Inflammatory macrophage treated with lipopolysaccharide for 1 hour (primary cell): ENCODE measurements around the gene RETREG2.
A peak's percentile ranks its signal among the peaks of the same experiment; 100 is the strongest.

ENCODE experiments used
- DNase-seq, 2 donors: peaks; one replicate each; pipeline ENCODE4 v3.0.0-alpha.2; 2020 to 2022

RETREG2 gene

DNA sequence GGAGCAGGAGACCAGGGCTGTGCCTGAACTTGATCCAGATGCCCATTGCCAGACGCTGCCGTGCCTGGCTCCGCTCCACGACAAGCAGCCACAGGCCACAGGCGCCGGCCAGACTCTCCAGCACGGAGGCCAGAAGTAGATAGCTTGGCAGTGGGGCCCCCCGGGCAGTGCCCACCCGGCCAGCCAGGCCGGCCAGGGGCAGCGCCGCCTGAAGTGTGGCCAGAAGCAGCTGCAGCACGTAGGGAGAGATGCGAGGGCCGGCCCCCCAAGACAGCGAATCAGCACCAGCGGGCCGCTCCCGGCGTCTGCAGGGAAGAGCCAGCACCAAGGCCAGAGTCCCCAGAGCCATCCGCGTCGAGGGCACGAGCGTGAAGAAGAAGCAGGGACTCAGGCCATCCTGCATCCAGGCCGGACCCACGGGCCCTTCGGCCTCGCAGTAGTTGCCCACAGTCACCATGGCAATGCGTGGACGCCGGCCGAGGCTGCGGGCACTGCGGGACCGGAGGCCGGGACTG is 40.2 kb downstream of the RETREG2 start:
- DNase-seq = peak; percentile 23 to 25

DNA sequence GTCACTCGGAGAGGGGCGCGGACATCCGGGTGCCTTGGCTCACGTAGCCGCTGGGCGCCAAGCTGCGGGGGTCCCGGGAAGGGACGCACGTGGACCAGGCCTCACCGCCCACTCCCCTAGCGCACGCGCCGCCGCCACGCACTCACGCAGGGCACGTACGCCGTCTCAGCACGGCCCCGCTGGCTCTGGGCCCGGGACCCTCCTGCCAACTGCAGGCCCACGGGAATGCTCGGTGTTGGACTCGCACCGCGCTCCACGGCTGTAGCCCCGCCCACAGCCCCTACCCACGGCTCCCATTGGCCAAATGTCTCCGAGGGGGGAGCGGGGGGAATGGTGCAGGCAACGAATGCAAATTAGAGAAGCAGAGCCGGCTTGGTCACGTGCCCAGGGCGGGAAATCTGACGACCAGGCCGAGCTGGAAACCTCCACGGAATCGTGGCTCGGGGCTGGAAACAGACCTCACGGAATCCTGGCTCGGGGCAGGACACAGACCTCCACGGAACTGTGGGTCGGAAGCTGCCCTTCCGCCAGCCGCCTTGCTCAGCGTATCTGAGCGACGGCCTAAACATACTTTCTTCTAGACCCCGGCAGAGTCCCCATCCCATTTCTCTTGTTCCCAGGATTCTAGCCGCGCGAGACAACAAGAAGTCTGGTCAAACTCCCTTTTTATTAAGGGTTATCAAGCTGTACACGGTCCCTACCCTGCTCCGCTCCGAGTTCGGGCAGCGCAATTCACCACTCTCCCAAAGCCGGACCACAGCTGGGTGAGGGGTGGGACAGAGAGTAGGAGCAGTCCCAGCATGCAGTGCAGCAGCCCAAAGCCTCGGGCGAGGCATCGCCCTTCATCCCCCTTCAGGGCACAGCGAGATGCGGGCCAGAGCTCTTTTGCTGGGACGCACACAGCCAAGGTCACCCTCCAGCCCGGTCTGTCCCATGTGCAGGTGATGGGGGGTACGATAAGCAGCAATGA is 40.9 kb downstream of the RETREG2 start, which contains the start of gene ABCB6:
TSS of gene ABCB6 (minus strand) at position 227 of the 970 bp plus-strand sequence. CDS start 285 bp downstream, outside the sequence.
- peak; percentile 59 to 62 for DNase-seq

DNA sequence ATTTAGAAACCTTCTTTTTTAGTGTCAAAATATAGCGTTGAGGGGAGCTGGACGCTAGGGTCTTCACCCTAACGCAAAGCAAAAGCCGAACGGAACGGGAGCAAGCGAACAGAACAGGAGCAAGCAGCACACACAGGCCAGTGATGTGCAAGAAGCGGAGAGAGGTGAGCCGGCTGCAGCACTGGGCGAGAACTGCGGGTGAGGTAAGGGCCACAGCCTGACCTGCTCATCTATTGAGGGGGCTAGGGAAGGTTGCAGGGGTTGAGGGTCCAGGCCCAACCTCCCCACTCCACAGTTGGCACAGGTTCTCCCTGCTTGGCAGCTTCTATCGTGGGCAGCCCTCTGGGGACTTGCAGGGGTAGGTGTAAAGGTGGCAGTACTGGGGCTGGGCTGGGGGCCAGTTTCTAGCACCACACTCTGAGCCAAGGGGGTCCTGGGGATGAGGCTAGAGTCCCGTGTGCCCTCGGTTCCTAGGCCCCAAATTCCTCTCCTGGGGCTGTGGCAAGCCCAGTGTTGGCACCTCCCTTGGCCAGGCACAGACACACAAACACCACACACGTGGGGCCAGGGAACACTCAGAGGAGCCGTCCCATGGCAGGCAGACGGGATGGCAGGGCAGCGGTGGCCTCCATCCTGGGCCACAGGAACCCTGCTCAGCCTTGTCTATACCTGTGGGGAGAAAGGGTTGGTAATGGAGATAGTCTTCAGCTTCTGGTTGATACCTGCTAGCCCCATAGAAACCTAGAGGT is 41.9 kb downstream of the RETREG2 start:
- DNase-seq = no peak

DNA sequence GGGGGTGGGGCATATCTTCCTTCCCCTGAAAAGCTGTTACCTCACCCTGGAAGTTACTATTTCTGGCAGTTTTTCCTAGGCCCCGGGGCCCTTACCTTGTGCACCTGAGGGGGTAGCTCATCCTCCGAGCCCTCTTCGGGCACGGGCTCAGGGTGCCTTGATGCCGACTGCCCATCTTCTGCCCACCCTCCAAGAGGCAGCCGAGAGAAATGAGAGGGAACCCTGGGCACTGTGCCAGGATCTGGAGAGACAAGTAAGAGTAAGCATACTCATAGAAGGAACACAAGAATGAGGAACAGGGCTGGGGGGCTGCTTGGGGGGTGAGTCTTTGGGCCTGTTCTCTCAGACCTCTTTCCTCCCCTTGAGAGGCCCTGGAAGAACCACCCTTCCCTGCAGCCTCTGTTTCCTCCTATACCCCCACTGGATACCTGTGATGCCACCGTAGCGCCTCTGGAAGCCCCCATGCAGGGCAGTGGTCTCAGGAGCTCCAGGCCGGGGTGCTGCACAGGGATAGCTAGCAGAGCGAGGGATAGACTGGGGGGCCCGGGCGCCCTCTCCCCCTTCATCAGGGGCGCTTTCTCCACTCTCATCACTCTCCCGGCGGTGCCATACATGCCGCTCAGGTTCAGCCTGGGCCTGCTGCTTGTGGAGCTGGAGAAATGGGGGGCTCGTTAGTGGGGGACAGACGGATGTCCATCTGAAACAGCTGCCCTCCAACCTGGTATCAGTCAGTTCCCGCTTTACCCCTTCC is 42.8 kb downstream of the RETREG2 start:
- no peak for DNase-seq

DNA sequence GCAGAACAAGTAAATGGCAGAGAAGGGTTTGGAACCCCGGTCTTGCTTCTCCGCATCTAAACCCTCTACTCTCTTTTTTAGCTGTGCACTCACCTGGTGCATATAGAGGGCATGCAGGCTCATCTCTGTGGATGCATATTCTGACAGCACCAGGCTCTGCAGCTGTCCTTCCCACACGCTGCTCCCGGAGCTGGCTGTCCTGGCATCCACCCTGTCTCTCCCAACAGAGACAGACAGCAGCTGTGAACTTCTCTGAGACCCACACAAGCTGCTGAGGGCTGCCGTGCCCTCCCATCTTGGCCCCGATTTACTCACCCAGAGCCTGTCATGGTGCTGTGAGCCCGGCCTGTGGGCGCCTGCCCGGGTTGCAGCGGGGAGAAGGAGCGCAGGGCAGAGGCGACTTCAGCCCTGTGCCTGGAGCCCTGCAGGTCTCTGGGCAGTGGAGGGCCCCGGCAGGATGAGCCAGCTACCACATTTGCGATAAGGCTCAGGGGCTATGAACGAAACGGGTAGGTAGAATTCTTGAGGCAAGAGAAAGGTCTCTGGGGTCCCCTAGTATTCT is 44.0 kb downstream of the RETREG2 start:
- no peak for DNase-seq

DNA sequence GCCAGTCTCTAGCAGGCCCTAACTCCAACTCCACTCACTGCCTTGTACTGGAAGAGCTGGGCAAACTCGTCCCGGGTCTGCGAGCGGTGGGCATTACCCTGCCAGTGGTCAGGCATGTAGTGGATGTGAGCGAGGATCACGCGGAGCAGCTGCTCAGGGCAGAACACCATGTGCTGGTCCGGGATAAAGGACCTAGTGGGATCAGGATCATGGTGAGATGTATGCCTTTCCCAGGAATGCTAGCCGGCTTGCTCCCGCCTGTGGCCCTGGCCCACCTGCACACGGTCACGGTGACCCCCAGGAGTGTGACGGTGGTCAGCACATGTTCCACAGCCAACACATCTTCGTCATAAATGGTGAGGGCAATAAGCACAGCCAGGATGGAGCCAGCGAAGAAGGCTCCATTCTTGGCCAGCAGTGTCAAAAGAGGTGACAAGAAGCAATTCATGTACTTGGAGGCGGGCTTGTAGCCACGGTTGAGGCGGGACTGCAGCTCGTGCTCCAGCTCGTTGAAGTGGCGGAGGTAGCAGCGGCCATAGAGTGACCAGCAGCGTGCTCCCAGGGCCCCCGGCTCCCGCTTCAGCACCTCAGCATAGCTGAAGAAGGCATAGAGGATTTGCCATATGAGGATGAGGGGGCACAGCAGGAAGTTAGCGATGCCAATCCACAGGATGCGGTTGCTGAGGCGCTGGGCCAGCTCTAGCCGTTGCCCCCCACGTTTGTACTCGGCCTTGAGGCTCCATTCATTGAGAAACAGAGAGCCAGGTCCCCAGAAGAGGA is 45.9 kb downstream of the RETREG2 start:
- DNase-seq = no peak

DNA sequence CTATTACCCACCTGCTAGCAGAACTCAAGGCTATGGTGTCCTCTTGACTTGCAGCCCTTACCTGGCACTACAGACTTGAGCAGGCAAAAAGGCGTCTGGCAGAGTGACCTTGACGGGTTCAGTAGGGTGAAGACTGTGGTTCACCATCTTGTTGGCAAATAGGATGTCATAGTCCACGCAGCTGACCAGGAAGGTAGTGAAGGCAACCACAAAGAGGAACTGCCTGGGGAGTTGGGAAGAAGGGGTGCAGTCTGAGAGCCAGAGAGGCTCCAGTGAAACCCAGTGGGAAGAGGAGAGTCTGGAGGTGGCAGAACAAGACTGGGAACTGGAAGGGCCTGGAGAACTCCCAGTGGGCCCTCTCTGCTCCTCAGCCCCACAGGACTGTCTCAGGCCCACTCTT is 47.3 kb downstream of the RETREG2 start:
- DNase-seq = peak; percentile 52 to 76

DNA sequence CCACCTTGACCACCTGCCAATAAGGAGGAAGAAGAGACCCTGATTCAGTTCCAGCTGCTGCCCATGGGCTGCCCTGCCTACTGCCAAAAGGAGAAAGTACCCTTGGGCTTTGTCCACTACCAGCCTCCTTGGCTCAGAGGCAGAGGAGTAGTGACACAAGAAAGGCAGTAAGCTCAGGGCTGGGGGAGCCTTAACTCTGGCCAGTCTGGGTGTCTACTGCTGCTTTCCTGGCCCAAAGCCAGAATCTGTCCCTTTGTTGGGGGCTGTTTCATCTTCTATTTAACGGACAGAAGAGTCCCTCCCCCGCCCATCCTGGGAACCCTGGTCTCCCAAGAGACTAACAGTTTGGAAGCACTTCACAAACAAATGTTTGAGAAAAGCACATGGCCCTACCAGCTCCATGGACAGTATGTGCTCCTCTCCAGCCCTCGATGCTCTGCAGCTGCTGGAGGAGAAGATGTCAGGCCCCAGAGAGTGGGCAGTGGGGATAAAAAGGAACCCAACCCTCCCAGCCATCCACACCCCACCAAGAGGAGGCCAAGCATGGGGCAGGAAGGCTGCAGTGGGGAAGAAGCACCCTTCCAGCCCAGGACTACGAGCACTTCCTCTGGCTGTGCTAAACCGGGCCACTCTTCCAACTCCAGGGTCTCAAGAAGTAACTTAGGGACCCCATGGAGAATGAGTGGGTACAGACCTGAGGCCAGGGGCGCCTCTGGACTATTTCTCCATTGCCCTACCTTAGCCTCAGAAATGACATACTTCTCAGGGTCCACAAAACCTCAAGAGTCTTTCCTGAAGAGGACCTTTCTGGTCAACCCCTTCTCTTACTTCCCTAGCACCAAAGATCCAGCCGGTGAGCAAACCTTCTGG is 50.2 kb downstream of the RETREG2 start:
- peak in 1 of 2 donors; percentile 12 for DNase-seq

DNA sequence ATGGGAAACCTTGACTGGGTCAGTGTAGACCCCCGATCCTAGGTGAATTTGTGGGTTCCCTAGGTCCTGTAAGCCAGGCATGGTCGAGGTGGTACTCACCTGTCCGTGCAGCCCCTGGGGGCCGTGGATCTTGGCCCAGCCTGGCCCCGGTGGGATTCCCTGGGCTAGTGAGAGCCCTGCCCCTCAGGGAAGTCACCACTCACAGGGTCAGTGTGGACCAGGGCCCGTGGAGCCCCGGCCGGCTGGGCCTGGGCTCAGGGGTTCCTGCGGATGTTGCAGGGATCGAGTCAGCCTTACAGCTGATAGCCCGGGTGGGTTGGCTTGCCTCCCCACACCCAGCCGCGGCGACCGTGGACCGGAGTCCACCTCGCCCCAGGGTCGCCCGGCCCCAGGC is 50.8 kb downstream of the RETREG2 start:
- no peak for DNase-seq

DNA sequence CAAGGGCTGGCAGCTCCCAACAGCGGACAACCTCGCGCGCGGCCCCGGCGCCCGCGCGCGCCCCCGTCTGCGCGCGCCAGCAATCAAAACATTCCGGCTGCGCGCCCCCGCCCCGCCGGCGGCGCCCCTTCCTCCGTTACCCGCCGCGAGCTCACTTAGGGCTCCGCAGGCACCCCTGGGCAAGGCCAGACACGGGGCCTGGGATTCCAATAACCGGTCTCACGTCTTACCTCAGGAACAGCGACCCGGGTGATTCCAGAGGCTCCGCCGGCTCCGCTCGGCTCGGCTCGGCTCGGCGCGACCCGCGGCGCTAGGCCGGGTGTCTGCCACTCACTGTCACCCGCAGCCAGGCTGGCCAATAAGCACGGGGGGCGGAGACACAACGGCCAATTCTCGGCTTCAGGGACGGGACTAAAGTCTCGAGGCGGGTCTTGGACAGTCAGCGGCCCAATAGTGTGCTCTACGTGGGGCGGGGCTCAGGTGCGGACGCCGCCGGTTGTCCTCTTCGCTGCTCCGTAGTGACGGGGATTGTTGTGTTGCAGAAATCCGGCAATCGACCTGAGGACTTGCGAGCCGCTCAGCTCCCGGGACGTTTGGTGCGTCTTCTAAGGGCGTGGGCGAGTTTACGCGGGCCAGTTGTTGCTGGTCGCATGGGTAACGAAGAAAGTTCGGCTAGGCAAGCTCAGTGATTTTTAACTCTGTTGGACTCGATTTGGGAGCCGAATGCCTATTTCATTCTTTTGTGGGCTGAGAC is 51.4 kb downstream of the RETREG2 start, which contains the start of the genes ANKZF1 and ATG9A:
TSS of gene ANKZF1 (plus strand) at position 502 of the 754 bp plus-strand sequence. CDS start 452 bp downstream, outside the sequence.
TSS of gene ATG9A (minus strand) at position 332 of the 754 bp plus-strand sequence. CDS start 1,612 bp downstream, outside the sequence.
- DNase-seq = peak; percentile 99

DNA sequence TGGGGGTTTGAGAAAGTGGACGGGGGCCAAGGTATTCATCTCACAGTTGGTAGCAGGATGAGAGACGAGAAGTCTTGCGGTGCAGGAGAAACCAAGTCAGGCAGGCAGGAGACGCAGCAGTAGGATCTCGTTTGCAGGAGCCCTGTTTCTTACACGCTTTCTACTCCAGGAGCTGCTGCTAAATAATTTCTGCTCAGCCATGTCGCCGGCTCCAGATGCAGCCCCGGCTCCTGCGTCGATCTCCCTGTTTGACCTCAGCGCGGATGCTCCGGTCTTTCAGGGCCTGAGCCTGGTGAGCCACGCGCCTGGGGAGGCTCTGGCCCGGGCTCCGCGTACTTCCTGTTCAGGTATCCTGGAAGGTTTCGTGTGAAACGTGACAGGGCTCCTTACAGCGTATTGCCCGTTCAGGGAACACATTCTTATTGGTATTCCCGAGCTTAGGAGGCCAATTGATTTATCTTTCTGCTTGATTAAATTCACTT is 52.0 kb downstream of the RETREG2 start:
- DNase-seq = peak in 1 of 2 donors; percentile 11

DNA sequence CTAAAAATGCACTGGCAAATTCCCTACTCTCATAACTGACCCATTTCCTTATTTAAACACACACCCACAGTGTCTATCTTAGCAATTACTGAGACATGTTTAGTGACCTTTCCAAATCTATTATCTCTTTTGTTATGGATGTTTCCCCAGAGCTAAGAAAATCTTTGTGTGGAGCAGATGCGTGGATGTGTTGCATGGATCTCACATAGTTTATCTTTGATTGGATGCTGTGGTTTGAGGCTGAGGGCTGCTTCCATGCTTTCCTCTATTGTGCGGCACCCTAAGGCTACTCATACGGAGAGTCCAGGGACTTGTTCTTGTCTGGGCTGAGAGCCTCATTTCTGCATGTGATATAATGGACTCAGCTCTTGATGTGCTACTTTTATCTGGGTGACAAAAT is 56.3 kb downstream of the RETREG2 start:
- DNase-seq = no peak
